ENCODE data around the gene GSDMA.
A peak's percentile ranks its signal among the peaks of the same experiment; 100 is the strongest.
"Not testable (repeated sequence)": the region's sequence is repeated elsewhere in the genome, so short reads cannot be mapped to it uniquely, and the experiment has no call there.

Gene GSDMA

GRCh38 chr17:40012017-40012647 is 49.3 kb downstream of the GSDMA start:
- H3K36me3 ChIP-seq (ENCODE audit: control insufficient read depth, insufficient read depth, low read length); H3K9me3 ChIP-seq (ENCODE audit: control insufficient read depth, insufficient read depth, low read length); H3K27me3 ChIP-seq (ENCODE audit: control insufficient read depth, insufficient read depth, low read length); H3K4me1 ChIP-seq (ENCODE audit: control insufficient read depth, insufficient read depth, low read length); H3K9ac ChIP-seq (ENCODE audit: low read depth, low read length); H3K4me3 ChIP-seq (ENCODE audit: low read depth, low read length): not testable (repeated sequence)

- Histone ChIP-seq H3K9ac (ENCODE audit: low read depth, low read length) (no peak overlapping the region), H3K36me3 (ENCODE audit: control insufficient read depth, insufficient read depth, low read length) (peaks cover 8% of the 10 kb centered on the region), H3K4me1 (ENCODE audit: control insufficient read depth, insufficient read depth, low read length) (peaks cover 12% of the 10 kb centered on the region), H3K4me3 (ENCODE audit: low read depth, low read length) (no peak overlapping the region), H3K27me3 (ENCODE audit: control insufficient read depth, insufficient read depth, low read length) (no peaks in the 10 kb centered on the region), H3K9me3 (ENCODE audit: control insufficient read depth, insufficient read depth, low read length) (no peaks in the 10 kb centered on the region)
Measured at GRCh38 chr17:40014375-40014980, 51.7 kb downstream of the GSDMA start.

- H3K9ac ChIP-seq (ENCODE audit: low read depth, low read length) = peak within 1 kb of the TSS; percentile 65
- peaks cover 16% of the 10 kb centered on the region for H3K36me3 ChIP-seq (ENCODE audit: control insufficient read depth, insufficient read depth, low read length)
- peaks cover 12% of the 10 kb centered on the region for H3K4me1 ChIP-seq (ENCODE audit: control insufficient read depth, insufficient read depth, low read length)
- no peaks in the 10 kb centered on the region for H3K27me3 ChIP-seq (ENCODE audit: control insufficient read depth, insufficient read depth, low read length)
- H3K9me3 ChIP-seq (ENCODE audit: control insufficient read depth, insufficient read depth, low read length) = no peaks in the 10 kb centered on the region
- H3K4me3 ChIP-seq (ENCODE audit: low read depth, low read length) = no peak within 1 kb of the TSS
Measured at GRCh38 chr17:40015005-40015997, 52.5 kb downstream of the GSDMA start, which contains the start of gene CSF3. TSS of gene CSF3 (plus strand) at chr17:40015440. CDS start at chr17:40015475, 35 bp downstream.

- H3K27me3 ChIP-seq (ENCODE audit: control insufficient read depth, insufficient read depth, low read length) = no peaks in the 10 kb centered on the region
- no peak overlapping the region for H3K9ac ChIP-seq (ENCODE audit: low read depth, low read length)
- no peaks in the 10 kb centered on the region for H3K9me3 ChIP-seq (ENCODE audit: control insufficient read depth, insufficient read depth, low read length)
- H3K36me3 ChIP-seq (ENCODE audit: control insufficient read depth, insufficient read depth, low read length) = peaks cover 18% of the 10 kb centered on the region
- H3K4me3 ChIP-seq (ENCODE audit: low read depth, low read length) = no peak overlapping the region
- H3K4me1 ChIP-seq (ENCODE audit: control insufficient read depth, insufficient read depth, low read length) = peaks cover 12% of the 10 kb centered on the region
Measured at GRCh38 chr17:40015998-40016985, 53.5 kb downstream of the GSDMA start.

GRCh38 chr17:40017422-40018080 is 54.7 kb downstream of the GSDMA start:
- Histone ChIP-seq H3K27me3 (ENCODE audit: control insufficient read depth, insufficient read depth, low read length) (no peaks in the 10 kb centered on the region), H3K4me3 (ENCODE audit: low read depth, low read length) (no peak overlapping the region), H3K4me1 (ENCODE audit: control insufficient read depth, insufficient read depth, low read length) (peaks cover 12% of the 10 kb centered on the region), H3K9ac (ENCODE audit: low read depth, low read length) (no peak overlapping the region), H3K9me3 (ENCODE audit: control insufficient read depth, insufficient read depth, low read length) (no peaks in the 10 kb centered on the region), H3K36me3 (ENCODE audit: control insufficient read depth, insufficient read depth, low read length) (peaks cover 30% of the 10 kb centered on the region)

- Histone ChIP-seq H3K4me1 (ENCODE audit: control insufficient read depth, insufficient read depth, low read length) (peaks cover 12% of the 10 kb centered on the region), H3K9ac (ENCODE audit: low read depth, low read length) (no peak overlapping the region), H3K36me3 (ENCODE audit: control insufficient read depth, insufficient read depth, low read length) (peaks cover 39% of the 10 kb centered on the region), H3K9me3 (ENCODE audit: control insufficient read depth, insufficient read depth, low read length) (no peaks in the 10 kb centered on the region), H3K27me3 (ENCODE audit: control insufficient read depth, insufficient read depth, low read length) (no peaks in the 10 kb centered on the region), H3K4me3 (ENCODE audit: low read depth, low read length) (no peak overlapping the region)
Measured at GRCh38 chr17:40018211-40019121, 55.7 kb downstream of the GSDMA start.

GRCh38 chr17:40019140-40019991 is 56.6 kb downstream of the GSDMA start:
- Histone ChIP-seq H3K36me3 (ENCODE audit: control insufficient read depth, insufficient read depth, low read length) (peaks cover 46% of the 10 kb centered on the region), H3K9ac (ENCODE audit: low read depth, low read length) (no peak overlapping the region), H3K4me1 (ENCODE audit: control insufficient read depth, insufficient read depth, low read length) (peaks cover 12% of the 10 kb centered on the region)

GRCh38 chr17:40020146-40020545 is 57.3 kb downstream of the GSDMA start:
- H3K9me3 ChIP-seq (ENCODE audit: control insufficient read depth, insufficient read depth, low read length) = no peaks in the 10 kb centered on the region
- H3K27me3 ChIP-seq (ENCODE audit: control insufficient read depth, insufficient read depth, low read length) = no peaks in the 10 kb centered on the region
- H3K9ac ChIP-seq (ENCODE audit: low read depth, low read length) = no peak overlapping the region
- H3K4me1 ChIP-seq (ENCODE audit: control insufficient read depth, insufficient read depth, low read length) = peaks cover 7% of the 10 kb centered on the region
- H3K4me3 ChIP-seq (ENCODE audit: low read depth, low read length) = no peak overlapping the region
- peaks cover 46% of the 10 kb centered on the region for H3K36me3 ChIP-seq (ENCODE audit: control insufficient read depth, insufficient read depth, low read length)

More at GRCh38 chr17:40019140-40019991, 56.6 kb downstream of the GSDMA start:
- Histone ChIP-seq H3K27me3 (ENCODE audit: control insufficient read depth, insufficient read depth, low read length) (no peaks in the 10 kb centered on the region), H3K4me3 (ENCODE audit: low read depth, low read length) (no peak overlapping the region), H3K9me3 (ENCODE audit: control insufficient read depth, insufficient read depth, low read length) (no peaks in the 10 kb centered on the region)

- Histone ChIP-seq H3K36me3 (ENCODE audit: control insufficient read depth, insufficient read depth, low read length) (peaks cover 58% of the 10 kb centered on the region), H3K9me3 (ENCODE audit: control insufficient read depth, insufficient read depth, low read length) (no peaks in the 10 kb centered on the region), H3K4me3 (ENCODE audit: low read depth, low read length) (no peak overlapping the region), H3K27me3 (ENCODE audit: control insufficient read depth, insufficient read depth, low read length) (no peaks in the 10 kb centered on the region), H3K4me1 (ENCODE audit: control insufficient read depth, insufficient read depth, low read length) (peaks cover 7% of the 10 kb centered on the region), H3K9ac (ENCODE audit: low read depth, low read length) (no peak overlapping the region)
Measured at GRCh38 chr17:40021451-40021971, 58.7 kb downstream of the GSDMA start.

All from iPS-15b (cell line).